ENCODE data around the gene MAGI2.

DNA sequence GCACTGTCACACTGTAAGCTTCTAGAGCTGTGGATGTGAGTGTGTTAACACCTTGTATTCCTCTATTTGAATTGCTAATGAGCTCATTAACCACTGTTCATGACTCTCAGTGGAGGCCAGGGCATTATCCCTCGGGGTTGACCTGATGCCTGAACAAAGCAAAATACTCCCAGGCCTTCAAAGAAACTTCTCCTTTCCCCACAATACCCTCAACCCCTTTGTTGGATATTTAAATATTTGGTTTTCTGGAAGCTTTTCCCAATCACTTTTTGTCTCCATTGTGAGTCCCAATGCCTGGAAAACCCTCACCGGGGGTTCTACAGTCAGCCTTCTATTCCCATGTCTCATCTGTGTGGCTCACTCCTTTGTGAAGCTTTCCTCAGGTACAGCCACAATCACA is 874.8 kb downstream of the MAGI2 start:
- TF ChIP-seq TAF1 (IDR thresholded peaks at IDR 0.05; ENCODE audit: low read depth, low read length) (no peak), POLR2AphosphoS5 (IDR thresholded peaks at IDR 0.05; ENCODE audit: low read depth, low read length) (no peak), SPI1 (IDR thresholded peaks at IDR 0.05; ENCODE audit: low read depth, low read length) (no peak)

Data from GM12891 (cell line).